Renal pelvis (tissue), 4 donors: ENCODE results near the gene SAPCD2. TPM values are rescaled to one million over a fixed set of nuclear protein-coding genes. Genes with fewer than 3 reads are reported as not detected.

Source experiments
- DNase-seq: peaks from one replicate; pipeline ENCODE4 v3.0.0-alpha.2; 2013
- polyA plus RNA-seq, 3 donors: library from polyadenylated mRNA; unstranded; fragments of 120-200 nt; gene quantifications; one replicate each; pipeline ENCODE4 v1.2.1, GENCODE V29; 2013; ENCODE audit not compliant: insufficient read length in 3 of 3

Gene SAPCD2
- polyA plus RNA-seq, 3 donors = 8.0 to 10.4 (median 10.0) TPM

GRCh38 chr9:137109250-137110146 lies 39.1 kb upstream of the SAPCD2 start:
- no peak for DNase-seq

DNA sequence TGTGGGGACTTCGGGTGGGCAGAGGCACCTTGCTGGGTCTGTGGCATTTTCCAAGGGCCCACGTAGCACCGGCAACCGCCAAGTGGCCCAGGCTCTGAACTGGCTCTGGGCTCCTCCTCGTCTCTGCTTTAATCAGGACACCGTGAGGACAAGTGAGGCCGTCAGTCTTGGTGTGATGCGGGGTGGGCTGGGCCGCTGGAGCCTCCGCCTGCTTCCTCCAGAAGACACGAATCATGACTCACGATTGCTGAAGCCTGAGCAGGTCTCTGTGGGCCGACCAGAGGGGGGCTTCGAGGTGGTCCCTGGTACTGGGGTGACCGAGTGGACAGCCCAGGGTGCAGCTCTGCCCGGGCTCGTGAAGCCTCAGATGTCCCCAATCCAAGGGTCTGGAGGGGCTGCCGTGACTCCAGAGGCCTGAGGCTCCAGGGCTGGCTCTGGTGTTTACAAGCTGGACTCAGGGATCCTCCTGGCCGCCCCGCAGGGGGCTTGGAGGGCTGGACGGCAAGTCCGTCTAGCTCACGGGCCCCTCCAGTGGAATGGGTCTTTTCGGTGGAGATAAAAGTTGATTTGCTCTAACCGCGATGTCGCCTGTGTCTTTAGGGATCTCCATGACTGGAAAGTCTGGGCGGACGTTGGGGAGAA lies 38.4 kb upstream of the SAPCD2 start:
- no peak for DNase-seq

GRCh38 chr9:137107982-137108381 lies 37.6 kb upstream of the SAPCD2 start:
- DNase-seq = no peak

GRCh38 chr9:137107312-137107921 lies 37.1 kb upstream of the SAPCD2 start:
- no peak for DNase-seq

GRCh38 chr9:137106662-137107250 lies 36.4 kb upstream of the SAPCD2 start:
- DNase-seq = no peak

DNA sequence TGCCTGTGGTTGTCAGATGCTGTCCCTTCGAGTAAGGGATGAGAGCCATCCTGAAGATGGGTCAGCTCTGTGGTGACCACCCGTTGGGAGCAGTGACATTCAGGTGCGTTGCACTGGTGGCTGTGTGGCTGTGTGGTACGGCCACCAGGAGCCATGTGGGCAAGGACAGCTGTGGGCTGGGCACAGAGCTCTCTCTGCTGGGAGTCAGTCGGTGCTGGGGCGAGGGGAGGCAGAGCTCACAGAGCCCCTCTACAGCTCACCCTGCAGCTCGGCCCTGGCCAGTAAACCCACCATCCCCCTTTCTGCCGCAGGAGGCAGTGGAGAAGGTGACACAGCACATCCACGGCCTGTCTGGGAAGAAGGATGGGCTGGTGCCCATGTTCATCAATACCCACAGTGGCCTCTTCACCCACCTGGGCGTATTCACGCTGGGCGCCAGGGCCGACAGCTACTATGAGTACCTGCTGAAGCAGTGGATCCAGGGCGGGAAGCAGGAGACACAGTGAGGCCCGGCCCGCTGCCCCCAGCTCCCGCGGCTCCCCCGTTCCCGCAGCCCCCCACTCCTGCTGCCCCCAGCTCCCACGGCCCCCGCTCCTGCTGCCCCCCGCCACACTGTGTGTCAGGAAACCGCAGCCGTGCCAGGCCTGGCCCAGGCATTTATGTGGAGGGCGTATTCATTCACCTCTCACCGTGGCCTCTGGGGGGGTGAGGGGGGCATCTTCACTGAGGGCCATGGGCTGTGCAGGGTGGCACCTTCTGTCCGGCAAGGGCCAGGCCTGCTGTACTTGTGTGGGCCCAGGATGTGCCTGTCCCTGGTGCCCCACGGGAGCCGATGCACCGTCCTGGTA lies 35.7 kb upstream of the SAPCD2 start:
- DNase-seq = no peak

DNA sequence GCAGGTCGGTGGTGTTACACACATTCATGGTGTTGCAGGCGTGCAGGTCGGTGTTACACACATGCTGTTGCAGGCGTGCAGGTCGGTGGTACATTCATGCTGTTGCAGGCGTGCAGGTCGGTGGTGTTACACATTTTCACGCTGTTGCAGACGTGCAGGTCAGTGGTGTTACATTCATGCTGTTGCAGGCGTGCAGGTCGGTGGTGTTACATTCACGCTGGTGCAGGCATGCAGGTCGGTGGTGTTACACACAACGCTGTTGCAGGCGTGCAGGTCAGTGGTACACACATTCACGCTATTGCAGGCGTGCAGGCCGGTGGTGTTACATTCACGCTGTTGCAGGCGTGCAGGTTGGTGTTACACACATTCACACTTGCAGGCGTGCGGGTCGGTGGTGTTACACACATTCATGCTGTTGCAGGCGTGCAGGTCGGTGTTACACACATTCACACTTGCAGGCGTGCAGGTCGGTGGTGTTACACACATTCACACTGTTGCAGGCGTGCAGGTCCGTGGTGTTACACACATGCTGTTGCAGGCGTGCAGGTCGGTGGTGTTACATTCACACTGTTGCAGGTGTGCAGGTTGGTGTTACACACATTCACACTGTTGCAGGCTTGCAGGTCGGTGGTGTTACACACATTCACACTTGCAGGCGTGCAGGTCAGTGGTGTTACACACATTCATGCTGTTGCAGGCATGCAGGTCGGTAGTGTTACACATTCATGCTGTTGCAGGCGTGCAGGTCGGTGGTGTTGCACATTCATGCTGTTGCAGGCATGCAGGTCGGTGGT lies 33.0 kb upstream of the SAPCD2 start:
- DNase-seq = no peak

GRCh38 chr9:137099231-137099630 lies 28.9 kb upstream of the SAPCD2 start:
- no peak for DNase-seq

GRCh38 chr9:137097761-137098462 lies 27.6 kb upstream of the SAPCD2 start:
- DNase-seq = no peak

DNA sequence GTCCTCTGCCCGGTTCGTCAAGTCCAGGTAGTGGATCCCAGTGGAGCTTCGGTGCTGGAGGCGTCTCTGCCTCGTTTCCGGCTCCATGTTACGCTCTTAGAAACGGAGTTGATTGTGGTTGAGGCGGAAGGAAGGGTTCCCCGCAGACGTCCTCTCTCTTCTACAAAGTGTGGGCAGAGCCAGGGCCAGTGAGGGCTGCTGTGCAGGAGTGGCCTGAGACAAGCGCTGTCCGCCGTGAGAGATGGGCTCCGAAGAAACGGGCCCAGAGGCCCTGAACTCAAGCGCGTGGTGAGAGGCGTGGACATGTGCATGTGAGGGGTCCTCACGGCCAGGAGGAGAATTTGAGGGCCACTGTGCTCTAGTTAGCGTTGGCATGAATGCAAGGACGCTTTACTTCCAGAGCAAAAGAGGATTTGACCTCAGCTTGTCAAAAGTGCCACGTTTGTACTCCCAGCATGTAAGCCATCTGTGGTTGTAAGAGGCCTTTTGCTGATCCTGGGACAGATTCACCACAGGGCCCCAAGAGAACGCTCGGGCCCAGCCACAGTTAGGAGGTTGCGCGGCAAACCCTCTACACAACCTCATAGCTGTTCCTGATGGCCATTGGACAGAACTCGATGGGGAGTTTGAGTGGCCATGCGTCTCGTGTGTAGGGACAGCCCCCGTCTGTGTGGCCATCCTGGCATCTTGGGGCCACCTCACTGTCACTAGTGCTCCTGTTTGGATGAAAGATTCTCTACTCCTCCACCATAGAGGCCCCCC lies 26.6 kb upstream of the SAPCD2 start:
- DNase-seq = no peak

- no peak for DNase-seq
Measured at GRCh38 chr9:137095664-137096517, 25.5 kb upstream of the SAPCD2 start.

- DNase-seq = no peak
Measured at GRCh38 chr9:137089232-137089947, 19.0 kb upstream of the SAPCD2 start.

GRCh38 chr9:137088121-137088520 lies 17.8 kb upstream of the SAPCD2 start:
- DNase-seq = no peak

GRCh38 chr9:137087409-137087925 lies 17.1 kb upstream of the SAPCD2 start:
- no peak for DNase-seq

DNA sequence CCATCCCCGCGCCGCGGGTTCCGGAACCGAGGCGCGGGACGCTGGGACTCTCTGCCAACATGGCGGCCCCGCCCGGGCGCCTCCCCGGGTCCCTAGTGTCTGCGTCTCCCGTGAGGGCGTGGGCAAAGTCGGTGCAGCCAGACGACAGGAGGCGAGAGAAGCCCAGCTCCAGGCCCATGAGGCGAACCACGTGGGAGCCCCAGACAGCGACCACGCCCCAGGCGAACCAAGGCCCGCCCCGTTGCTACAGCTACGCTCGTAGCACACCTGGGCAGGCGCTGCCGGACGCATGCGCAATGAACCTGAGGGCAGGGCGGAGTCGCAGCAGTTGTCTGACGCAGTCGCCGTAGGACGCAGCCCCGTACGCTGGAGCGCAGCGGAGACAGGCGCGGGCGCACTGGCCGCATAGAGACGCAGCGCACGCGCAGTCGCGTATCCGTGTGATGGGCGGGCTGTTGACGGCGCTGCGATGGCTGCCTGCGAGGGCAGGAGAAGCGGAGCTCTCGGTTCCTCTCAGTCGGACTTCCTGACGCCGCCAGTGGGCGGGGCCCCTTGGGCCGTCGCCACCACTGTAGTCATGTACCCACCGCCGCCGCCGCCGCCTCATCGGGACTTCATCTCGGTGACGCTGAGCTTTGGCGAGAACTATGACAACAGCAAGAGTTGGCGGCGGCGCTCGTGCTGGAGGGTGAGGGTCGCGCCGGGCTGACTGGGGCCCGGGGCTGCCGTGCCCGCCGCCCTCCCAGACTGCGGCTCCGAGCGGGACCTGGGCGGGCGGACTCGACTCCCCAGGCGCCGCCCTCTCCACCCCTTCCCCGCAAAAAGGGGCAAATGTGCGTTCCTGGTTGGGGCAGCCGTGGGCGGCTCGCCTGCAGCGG lies 16.4 kb upstream of the SAPCD2 start, which contains the start of gene MAN1B1:
Gene MAN1B1, plus strand, starts transcription at position 455 of the 878 bp plus-strand sequence. Its CDS starts 15 bp downstream, at position 470.
- DNase-seq = peak; percentile 97

DNA sequence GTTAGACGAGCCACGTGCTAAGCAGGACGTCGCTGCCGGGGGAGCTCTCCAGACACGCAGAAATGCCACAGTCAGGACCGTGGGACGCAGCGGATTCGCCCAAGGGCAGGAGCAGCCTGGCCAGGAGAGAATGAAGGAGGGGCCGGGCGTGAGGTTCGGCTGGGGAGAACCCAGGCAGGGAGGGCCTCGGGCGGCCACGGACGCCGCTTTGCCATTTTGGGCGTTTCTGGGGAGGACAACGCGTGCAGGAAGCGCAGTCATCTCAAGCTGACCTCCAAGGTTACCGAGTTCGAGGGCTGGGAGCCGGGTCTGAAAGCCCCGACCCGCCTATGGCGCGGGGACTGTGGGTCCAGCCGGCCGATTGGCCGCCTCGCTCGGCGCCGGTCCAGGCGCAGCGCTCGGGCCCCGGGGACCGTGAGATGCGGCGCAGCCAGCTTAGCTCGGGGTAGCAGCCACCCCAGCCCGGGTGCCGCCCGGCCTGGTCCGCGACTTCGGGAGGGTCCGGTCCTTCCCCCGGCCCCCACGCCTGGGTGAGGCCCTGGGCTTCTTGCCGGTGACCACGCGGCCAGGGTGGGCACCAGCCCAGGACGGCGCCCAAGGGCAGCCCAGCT lies 15.7 kb upstream of the SAPCD2 start:
- no peak for DNase-seq
